ENCODE data around the gene APAF1.

Gene APAF1

GRCh38 chr12:98671459-98671858, 26.4 kb downstream of the APAF1 start:
- DNase-seq (ENCODE audit: low read depth), result no peak

GRCh38 chr12:98674841-98675240, 29.8 kb downstream of the APAF1 start:
- no peak for DNase-seq (ENCODE audit: low read depth)

GRCh38 chr12:98678236-98678945, 33.3 kb downstream of the APAF1 start:
- no peak for DNase-seq (ENCODE audit: low read depth)

- DNase-seq (ENCODE audit: low read depth), result no peak
Measured at GRCh38 chr12:98678946-98679610, 34.0 kb downstream of the APAF1 start.

GRCh38 chr12:98679611-98680005, 34.5 kb downstream of the APAF1 start:
- DNase-seq (ENCODE audit: low read depth), result no peak

- no peak for DNase-seq (ENCODE audit: low read depth)
Measured at GRCh38 chr12:98684199-98684598, 39.1 kb downstream of the APAF1 start.

- no peak for DNase-seq (ENCODE audit: low read depth)
Measured at GRCh38 chr12:98686603-98687002, 41.5 kb downstream of the APAF1 start.

GRCh38 chr12:98691351-98691750, 46.3 kb downstream of the APAF1 start:
- no peak for DNase-seq (ENCODE audit: low read depth)

- no peak for DNase-seq (ENCODE audit: low read depth)
Measured at GRCh38 chr12:98696036-98696646, 51.1 kb downstream of the APAF1 start.

- DNase-seq (ENCODE audit: low read depth), result no peak
Measured at GRCh38 chr12:98697209-98697608, 52.1 kb downstream of the APAF1 start.

- DNase-seq (ENCODE audit: low read depth), result peak; percentile 51
Measured at GRCh38 chr12:98698603-98699463, 53.7 kb downstream of the APAF1 start.

- no peak for DNase-seq (ENCODE audit: low read depth)
Measured at GRCh38 chr12:98699586-98699985, 54.5 kb downstream of the APAF1 start.

- DNase-seq (ENCODE audit: low read depth), result no peak
Measured at GRCh38 chr12:98701166-98701565, 56.1 kb downstream of the APAF1 start.

GRCh38 chr12:98709022-98709421, 63.9 kb downstream of the APAF1 start:
- DNase-seq (ENCODE audit: low read depth), result no peak

- DNase-seq (ENCODE audit: low read depth), result no peak
Measured at GRCh38 chr12:98714426-98714825, 69.3 kb downstream of the APAF1 start.

- no peak for DNase-seq (ENCODE audit: low read depth)
Measured at GRCh38 chr12:98719515-98720504, 74.7 kb downstream of the APAF1 start.

- no peak for DNase-seq (ENCODE audit: low read depth)
Measured at GRCh38 chr12:98721204-98721702, 76.2 kb downstream of the APAF1 start.

- no peak for DNase-seq (ENCODE audit: low read depth)
Measured at GRCh38 chr12:98724384-98725155, 79.5 kb downstream of the APAF1 start.

GRCh38 chr12:98725476-98726247, 80.6 kb downstream of the APAF1 start:
- no peak for DNase-seq (ENCODE audit: low read depth)
